HL-60 (cell line): Measurements from ENCODE around the gene MYCBP.

Experiments used
- CTCF ChIP-seq: IDR thresholded peaks from one replicate; pipeline ENCODE4 v1.5.1; 2011; ENCODE audit warnings: low read length, control low read depth, inconsistent platforms; ENCODE audit not compliant: insufficient read depth
- GABPA ChIP-seq: IDR thresholded peaks from 2 replicates; pipeline ENCODE4 v1.6.1; 2012; ENCODE audit warnings: low read depth
- POLR2AphosphoS5 ChIP-seq: IDR thresholded peaks from 2 replicates; pipeline ENCODE4 v1.6.1; 2012; ENCODE audit warnings: low read depth
- REST ChIP-seq: IDR thresholded peaks from 2 replicates; pipeline ENCODE4 v1.6.1; 2012; ENCODE audit warnings: low read depth; ENCODE audit not compliant: insufficient replicate concordance

- TF ChIP-seq CTCF, result no peak
- no peak for TF ChIP-seq REST
- no peak for TF ChIP-seq POLR2AphosphoS5
- TF ChIP-seq GABPA, result no peak
These were observed 8.3 kb upstream of the MYCBP start, which contains the start of gene GJA9 for GRCh38 chr1:38881487-38881886.
